Iris pigment epithelial cell (primary cell): ENCODE data around the gene TPST2.

ENCODE experiments used
- DNase-seq: peaks from one replicate; pipeline ENCODE4 v3.0.0-alpha.2; 2011; ENCODE audit warnings: low read depth

Gene TPST2

GRCh38 chr22:26579331-26579886 lies 10.5 kb downstream of the TPST2 start:
- DNase-seq = no peak

- no peak for DNase-seq
Measured at GRCh38 chr22:26577081-26577480, 12.9 kb downstream of the TPST2 start.

GRCh38 chr22:26576026-26576680 lies 13.8 kb downstream of the TPST2 start:
- DNase-seq = peak; percentile 51

GRCh38 chr22:26574001-26574723 lies 15.8 kb downstream of the TPST2 start:
- DNase-seq = no peak

DNA sequence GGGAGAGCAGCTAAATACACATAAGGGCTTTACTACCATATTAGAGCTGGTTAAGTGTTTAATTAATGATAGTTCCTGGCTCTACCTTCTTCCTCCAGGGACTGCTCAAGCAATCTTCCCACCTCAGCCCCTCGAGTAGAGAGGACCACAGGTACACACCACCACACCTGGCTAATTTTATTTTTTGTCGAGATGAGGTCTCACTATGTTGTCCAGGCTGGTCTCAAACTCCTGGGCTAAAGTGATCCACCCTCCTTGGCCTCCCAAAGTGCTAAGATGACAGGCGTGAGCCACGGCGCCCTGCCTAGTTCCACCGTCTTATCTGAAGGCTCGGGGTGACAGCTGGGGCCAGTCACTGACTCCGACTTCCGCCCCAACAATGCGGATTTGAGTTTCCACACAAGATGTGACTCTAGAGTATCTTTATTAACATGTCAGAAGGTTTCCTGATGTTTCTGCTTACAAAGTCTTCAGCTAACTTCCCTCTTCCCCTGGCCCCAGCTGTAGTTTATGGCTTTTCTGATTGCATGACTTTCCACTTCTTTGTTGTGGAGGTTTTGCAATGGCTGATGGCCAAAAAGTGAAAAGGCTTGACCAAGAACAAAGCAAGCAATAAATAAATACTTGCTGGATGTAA lies 16.8 kb downstream of the TPST2 start:
- DNase-seq = no peak

DNA sequence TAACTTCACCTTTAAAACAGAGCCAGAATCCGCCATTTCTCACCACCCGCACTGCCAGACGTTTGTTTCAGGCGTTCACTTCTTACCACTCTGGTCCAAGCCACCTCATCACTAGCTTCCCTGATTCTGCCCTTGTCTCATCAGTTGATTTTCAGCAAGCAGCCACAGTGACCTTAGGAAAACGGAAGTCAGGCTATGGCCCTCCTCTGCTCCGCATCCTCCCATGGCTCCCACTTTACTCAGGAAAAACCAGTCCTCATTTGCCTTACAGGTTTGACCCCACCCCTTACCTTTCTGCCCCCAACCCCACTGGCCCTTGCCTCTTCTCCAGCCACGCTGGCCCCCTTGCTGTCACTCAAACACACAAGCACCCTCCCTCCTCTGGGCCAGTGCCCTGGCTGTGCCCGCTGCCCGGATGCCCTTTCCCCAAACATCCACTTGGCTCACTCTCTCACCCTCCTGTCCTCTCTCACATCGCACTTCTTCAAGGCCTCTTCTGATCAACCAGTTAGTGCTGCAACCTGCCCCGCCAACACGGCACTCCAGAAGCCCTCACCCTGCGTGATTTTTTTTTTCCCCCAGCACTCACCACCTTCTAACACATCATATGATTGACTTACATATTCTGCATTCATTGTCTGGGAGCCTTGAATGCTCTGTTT lies 18.9 kb downstream of the TPST2 start:
- no peak for DNase-seq

GRCh38 chr22:26570115-26570514 lies 19.8 kb downstream of the TPST2 start:
- no peak for DNase-seq

DNA sequence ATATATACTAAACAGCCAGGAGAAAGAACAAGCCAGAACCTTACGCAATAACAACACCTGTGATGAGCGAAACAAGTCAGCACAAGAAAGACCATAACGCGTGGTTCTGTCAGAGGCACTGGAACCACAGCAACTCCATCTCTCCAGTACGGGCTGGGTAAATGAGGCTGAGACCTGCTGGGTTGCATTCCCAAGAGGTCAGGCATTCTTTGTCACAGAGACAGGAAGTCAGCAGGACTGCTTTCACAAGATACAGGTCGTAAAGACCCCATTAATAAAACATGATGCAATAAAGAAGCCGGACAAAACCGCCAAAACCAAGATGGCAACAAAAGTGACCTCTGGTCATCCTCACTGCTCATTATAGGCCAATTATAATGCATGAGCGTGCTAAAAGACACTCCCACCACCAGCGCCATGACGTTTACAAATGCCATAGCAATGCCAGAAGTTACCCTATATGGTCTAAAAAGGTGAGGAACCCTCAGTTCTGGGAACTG lies 21.7 kb downstream of the TPST2 start:
- DNase-seq = no peak

- no peak for DNase-seq
Measured at GRCh38 chr22:26567610-26568009, 22.3 kb downstream of the TPST2 start.

GRCh38 chr22:26566994-26567393 lies 22.9 kb downstream of the TPST2 start:
- DNase-seq = no peak

GRCh38 chr22:26565889-26566288 lies 24.0 kb downstream of the TPST2 start:
- no peak for DNase-seq

- DNase-seq = no peak
Measured at GRCh38 chr22:26565181-26565580, 24.8 kb downstream of the TPST2 start.

- no peak for DNase-seq
Measured at GRCh38 chr22:26564672-26565071, 25.3 kb downstream of the TPST2 start.

DNA sequence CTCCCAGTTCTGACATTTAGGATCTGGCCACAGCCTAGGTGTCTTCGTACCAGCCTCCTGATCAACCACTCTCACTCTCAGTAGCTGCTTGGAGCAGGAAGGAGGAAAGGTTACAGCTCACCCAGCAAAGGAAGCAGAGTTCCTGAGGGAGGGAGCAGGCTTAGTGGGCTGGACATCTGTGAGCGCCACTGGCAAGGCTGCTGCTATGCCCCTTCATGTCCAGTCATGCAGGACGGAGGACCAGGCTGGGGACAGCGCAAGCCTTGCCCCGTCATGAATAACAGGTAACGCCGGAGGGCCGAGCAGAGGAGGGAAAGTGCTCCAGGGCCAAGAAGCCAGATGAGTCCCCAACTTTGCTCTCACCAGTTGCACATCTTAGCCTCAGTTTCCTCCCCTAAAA lies 25.8 kb downstream of the TPST2 start:
- no peak for DNase-seq

DNA sequence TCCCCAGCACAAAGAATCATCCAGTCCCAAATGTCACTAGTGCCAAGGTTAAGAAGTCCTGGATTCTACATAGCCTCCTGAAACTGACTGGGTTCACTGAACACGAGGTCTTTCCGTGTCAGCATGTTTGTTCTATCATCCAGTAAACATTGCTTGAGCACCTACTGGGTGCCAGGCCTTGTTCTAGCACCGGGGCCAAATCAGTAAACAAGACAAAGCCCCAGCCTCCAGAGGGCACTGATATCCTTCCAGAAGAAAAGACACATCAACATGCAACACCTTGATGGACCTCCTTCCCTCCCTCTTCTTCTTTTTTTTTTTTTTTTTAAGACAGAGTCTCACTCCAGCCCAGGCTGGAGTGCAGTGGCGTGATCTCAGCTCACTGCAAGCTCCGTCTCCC lies 26.9 kb downstream of the TPST2 start:
- no peak for DNase-seq

DNA sequence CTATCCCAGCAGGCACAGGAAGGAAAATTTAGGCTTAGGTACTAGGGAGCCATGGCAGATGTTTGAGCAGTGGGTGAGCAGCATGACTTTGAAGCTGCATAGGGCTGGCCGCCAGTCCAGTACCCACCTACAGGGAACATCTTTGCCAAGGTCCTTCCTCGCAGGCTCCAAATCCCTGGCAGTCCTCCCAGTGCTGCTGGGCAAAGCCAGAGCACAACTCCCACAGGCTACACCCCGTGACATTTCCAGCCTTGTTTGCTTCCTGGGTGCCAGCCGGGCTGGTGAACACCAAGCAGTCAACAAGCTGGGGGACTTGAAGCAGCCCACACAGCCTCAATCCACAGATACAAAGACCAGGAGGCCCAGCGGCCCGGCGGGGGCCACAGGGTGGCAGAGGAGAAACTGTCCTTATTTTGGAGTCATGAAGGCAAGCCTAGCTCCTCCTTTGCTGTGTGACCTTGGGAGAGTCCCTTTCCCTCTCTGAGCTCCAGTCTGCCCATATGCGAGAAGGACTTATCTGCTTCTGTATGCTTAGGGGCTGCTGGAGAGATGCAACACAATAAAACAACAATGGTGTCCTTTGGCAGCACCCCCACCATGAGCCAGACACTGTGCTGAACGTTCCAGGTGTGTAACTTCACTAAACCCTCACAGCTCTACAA lies 28.0 kb downstream of the TPST2 start:
- no peak for DNase-seq

DNA sequence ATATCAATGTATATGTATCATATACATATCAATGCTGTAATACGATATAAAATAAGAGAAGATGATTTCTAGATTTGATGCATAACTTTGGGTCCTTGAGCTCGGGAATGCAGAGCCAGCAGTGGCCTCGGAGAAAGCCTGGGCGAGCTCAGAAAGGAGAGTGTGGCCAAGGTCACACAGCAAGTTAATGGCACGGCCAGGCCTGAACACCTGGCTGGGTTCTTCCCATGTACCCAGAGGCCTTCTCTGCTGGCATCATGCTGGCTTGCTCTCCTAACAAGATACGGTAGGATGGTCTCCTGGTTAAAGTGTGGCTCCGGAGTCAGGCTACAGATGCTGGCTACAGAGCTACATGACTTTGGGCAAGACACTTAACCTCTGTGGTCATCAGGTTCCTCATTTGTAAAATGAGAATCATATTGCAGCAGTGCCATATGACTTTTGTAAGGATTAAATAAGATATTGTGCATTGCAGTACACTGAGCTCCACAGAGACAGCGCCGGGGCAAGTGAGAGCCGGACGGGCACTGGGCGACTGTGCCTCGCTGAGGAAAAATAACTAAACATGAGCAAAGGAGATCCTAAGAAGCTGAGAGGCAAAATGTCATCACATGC lies 29.9 kb downstream of the TPST2 start:
- DNase-seq = no peak

DNA sequence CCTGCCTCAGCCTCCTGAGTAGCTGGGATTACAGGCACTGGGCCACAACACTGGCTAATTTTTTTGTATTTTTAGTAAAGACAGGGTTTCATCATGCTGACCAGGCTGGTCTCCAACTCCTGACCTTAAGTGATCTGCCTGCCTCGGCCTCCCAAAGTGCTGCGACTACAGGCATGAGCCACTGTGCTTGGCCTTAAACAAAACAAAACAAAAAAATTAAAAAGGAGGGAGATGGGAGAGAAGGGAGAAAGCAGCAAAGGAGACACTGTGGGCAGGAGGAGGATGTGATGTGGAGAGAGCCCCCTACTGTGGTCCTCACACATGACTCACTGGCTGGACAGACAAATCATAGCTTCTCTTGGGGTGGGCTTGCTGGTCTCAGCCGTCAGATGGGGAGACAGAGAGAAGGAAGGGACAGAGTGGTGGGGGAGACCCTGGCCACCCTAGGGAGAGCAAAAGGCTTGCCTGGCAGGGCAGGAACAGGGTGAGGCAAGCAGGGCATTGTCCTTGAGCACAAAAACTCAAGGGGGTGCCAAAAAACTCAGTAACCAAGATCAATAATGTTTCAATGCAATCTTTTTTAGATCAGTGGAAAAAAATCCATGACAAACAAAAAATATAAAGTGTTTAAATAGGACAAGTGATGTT lies 31.6 kb downstream of the TPST2 start:
- peak; percentile 45 for DNase-seq

- DNase-seq = no peak
Measured at GRCh38 chr22:26556904-26557303, 33.0 kb downstream of the TPST2 start.

DNA sequence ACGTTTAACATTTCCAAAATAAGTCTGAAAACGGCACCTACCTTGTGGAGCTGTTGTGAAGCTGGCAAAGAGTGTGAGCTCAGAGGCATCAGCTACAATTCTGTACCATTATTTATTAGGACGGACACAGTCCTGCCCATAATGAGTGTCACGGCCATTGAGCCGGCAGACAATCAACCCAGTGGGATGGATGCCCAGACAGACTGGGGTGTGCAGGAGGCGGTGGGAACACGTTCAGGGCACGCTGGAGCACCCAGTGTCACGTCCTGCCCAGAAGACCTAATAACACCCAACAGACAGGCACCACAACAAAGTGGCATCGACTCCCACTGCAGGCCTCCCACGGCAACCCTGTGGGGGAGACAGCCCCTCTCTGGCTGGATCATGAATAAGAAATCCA lies 34.5 kb downstream of the TPST2 start:
- DNase-seq = no peak

DNA sequence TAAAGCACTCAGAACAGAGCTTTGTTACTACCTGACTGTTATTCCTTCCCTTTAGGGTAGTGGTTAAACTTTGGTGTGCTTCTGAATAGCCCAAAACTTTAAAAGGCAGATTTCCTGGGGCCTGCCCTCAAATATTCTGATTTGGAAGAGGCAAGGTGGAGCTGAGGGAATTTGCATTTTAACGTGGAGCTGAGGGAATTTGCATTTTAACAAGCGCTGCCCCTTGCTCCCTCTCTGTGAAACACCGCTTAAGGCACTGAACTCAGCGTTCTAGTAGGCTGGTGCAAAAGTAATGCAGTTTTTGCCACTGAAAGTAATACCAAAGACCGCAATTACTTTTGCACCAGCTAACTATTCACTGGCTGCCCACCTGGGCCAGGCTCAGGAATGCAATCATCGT lies 35.0 kb downstream of the TPST2 start:
- no peak for DNase-seq
